ENCODE measurements around the gene RBFOX1.

The RBFOX1 gene

DNA sequence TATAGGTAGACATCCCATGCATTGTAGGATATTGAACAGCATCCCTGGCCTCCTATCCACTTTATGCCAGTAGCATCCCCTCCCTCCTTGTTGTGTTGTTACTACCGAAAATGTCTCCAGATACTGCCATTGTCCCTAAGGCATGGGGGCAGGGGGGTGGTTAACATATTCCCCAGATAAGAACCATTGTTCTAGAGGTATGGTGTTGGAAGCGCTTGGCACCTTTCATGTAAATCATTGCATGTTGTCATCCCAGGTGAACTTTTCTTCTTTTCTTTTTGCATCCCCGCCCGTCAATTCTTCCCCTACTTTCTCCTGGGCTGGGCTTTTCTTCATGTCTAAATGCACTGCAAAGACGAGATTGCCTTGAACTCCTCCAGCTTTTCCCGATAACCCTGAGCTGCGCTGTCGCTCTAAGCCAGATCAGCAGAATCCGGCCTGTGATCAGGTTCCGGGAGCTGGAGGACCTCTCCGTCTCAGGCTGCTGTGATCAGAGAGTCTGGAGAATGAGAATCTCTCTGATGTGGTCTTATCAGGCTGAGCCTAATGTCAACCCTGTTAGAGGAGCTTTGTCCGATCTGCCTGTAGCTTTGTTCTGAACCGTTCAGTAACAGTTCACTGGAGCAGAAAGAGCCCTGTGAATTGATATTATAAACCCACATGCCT is 76.2 kb downstream of the RBFOX1 start:
- no peak overlapping the region for H3K4me3 ChIP-seq (ENCODE audit: extremely low read depth, insufficient read depth, low read length, poor library complexity, severe bottlenecking)
- WGBS, 2 experiments (ENCODE audit: insufficient coverage in 2 of 2) = 75% methylated on average over 9 to 10 of the region's 13 CpGs
- no peaks in the 10 kb centered on the region for H3K36me3 ChIP-seq (ENCODE audit: control insufficient read depth, insufficient read depth, low read length)
- no peaks in the 10 kb centered on the region for H3K4me1 ChIP-seq (ENCODE audit: control insufficient read depth, insufficient read depth, low read length, poor library complexity, severe bottlenecking)
- no peak overlapping the region for H3K27ac ChIP-seq (ENCODE audit: low read depth, low read length, severe bottlenecking)
- H3K9me3 ChIP-seq (ENCODE audit: control insufficient read depth, low read length) = no peaks in the 10 kb centered on the region

- Histone ChIP-seq H3K36me3 (ENCODE audit: control insufficient read depth, insufficient read depth, low read length) (no peaks in the 10 kb centered on the region), H3K4me1 (ENCODE audit: control insufficient read depth, insufficient read depth, low read length, poor library complexity, severe bottlenecking) (no peaks in the 10 kb centered on the region), H3K9me3 (ENCODE audit: control insufficient read depth, low read length) (no peaks in the 10 kb centered on the region), H3K27ac (ENCODE audit: low read depth, low read length, severe bottlenecking) (no peak overlapping the region), H3K4me3 (ENCODE audit: extremely low read depth, insufficient read depth, low read length, poor library complexity, severe bottlenecking) (no peak overlapping the region)
- 52 to 60% methylated on average over 8 to 9 of the region's 9 CpGs for WGBS, 2 experiments (ENCODE audit: insufficient coverage in 2 of 2)
Observed at GRCh38 chr16:7419441-7419840, 86.8 kb downstream of the RBFOX1 start.

GRCh38 chr16:7420079-7420478 is 87.4 kb downstream of the RBFOX1 start:
- Histone ChIP-seq H3K4me1 (ENCODE audit: control insufficient read depth, insufficient read depth, low read length, poor library complexity, severe bottlenecking) (no peaks in the 10 kb centered on the region), H3K27ac (ENCODE audit: low read depth, low read length, severe bottlenecking) (no peak overlapping the region)

GRCh38 chr16:7420843-7421242 is 88.2 kb downstream of the RBFOX1 start:
- H3K27ac ChIP-seq (ENCODE audit: low read depth, low read length, severe bottlenecking) = no peak overlapping the region
- no peaks in the 10 kb centered on the region for H3K4me1 ChIP-seq (ENCODE audit: control insufficient read depth, insufficient read depth, low read length, poor library complexity, severe bottlenecking)
- no peaks in the 10 kb centered on the region for H3K36me3 ChIP-seq (ENCODE audit: control insufficient read depth, insufficient read depth, low read length)
- H3K4me3 ChIP-seq (ENCODE audit: extremely low read depth, insufficient read depth, low read length, poor library complexity, severe bottlenecking) = no peak overlapping the region
- no peaks in the 10 kb centered on the region for H3K9me3 ChIP-seq (ENCODE audit: control insufficient read depth, low read length)
- WGBS, 2 experiments (ENCODE audit: insufficient coverage in 2 of 2) = 83 to 100% methylated on average over 1 of the region's 6 CpGs

More at GRCh38 chr16:7420079-7420478, 87.4 kb downstream of the RBFOX1 start:
- H3K4me3 ChIP-seq (ENCODE audit: extremely low read depth, insufficient read depth, low read length, poor library complexity, severe bottlenecking) = no peak overlapping the region
- no peaks in the 10 kb centered on the region for H3K9me3 ChIP-seq (ENCODE audit: control insufficient read depth, low read length)
- 78 to 100% methylated on average over 1 to 6 of the region's 6 CpGs for WGBS, 2 experiments (ENCODE audit: insufficient coverage in 2 of 2)
- no peaks in the 10 kb centered on the region for H3K36me3 ChIP-seq (ENCODE audit: control insufficient read depth, insufficient read depth, low read length)

DNA sequence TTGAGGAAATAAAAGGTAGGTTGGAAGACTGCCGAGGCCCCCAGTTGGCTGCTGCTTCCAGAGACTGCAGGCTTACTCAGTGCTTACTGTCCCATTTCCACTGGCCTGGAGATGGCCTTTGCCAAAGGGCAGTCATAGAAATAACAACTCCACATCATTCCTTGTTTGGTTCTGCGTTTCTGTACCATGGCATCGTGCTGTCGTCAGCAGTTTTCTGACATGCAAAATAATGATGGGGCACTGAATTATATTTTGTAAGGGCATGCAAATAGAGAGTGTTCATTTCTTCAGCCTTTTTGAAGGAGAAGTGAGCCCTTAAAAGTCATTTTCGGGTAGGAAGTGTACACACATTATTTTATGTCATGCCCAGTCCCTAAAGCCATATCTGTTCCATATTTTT is 88.9 kb downstream of the RBFOX1 start:
- H3K36me3 ChIP-seq (ENCODE audit: control insufficient read depth, insufficient read depth, low read length) = no peaks in the 10 kb centered on the region
- no peak overlapping the region for H3K27ac ChIP-seq (ENCODE audit: low read depth, low read length, severe bottlenecking)
- no peaks in the 10 kb centered on the region for H3K9me3 ChIP-seq (ENCODE audit: control insufficient read depth, low read length)
- no peak overlapping the region for H3K4me3 ChIP-seq (ENCODE audit: extremely low read depth, insufficient read depth, low read length, poor library complexity, severe bottlenecking)
- WGBS, 2 experiments (ENCODE audit: insufficient coverage in 2 of 2) = 85 to 100% methylated on average over 1 to 4 of the region's 5 CpGs
- no peaks in the 10 kb centered on the region for H3K4me1 ChIP-seq (ENCODE audit: control insufficient read depth, insufficient read depth, low read length, poor library complexity, severe bottlenecking)

GRCh38 chr16:7422036-7422888 is 89.6 kb downstream of the RBFOX1 start:
- H3K9me3 ChIP-seq (ENCODE audit: control insufficient read depth, low read length) = no peaks in the 10 kb centered on the region
- H3K4me1 ChIP-seq (ENCODE audit: control insufficient read depth, insufficient read depth, low read length, poor library complexity, severe bottlenecking) = no peaks in the 10 kb centered on the region
- 94 to 97% methylated on average over 16 to 18 of the region's 21 CpGs for WGBS, 2 experiments (ENCODE audit: insufficient coverage in 2 of 2)

DNA sequence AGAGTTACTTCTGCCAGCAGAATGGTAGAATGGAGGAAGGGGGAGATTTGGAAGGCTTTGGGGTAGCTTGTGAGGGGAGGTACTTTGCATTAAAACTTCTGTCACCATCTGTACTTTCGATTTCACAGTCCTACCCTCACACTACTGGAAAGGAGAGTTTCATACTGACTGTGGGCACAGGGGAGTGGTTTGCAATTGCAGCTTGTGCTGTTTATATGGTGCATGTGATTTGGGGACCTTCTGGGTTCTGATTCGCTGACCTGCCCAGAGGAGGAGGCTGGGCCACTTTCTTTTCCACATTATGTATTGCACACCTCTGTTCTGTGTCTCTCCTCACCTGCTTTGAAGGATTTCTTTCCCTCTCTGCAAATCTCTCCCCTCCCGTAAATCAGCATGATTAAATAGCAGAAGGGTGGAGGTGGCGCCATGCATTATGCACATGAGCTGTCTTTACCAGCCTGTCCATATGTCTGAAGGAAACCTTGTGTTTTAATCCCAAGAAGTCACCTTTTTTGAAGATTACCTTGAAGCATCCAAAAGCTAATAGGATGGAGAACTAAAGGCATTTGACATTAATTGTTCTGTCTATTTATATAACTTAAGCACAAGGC is 90.9 kb downstream of the RBFOX1 start:
- WGBS, 2 experiments (ENCODE audit: insufficient coverage in 2 of 2) = 100% methylated on average over 1 of the region's 4 CpGs
- H3K4me1 ChIP-seq (ENCODE audit: control insufficient read depth, insufficient read depth, low read length, poor library complexity, severe bottlenecking) = no peaks in the 10 kb centered on the region

More at GRCh38 chr16:7422036-7422888, 89.6 kb downstream of the RBFOX1 start:
- H3K36me3 ChIP-seq (ENCODE audit: control insufficient read depth, insufficient read depth, low read length) = no peaks in the 10 kb centered on the region
- no peak overlapping the region for H3K4me3 ChIP-seq (ENCODE audit: extremely low read depth, insufficient read depth, low read length, poor library complexity, severe bottlenecking)
- H3K27ac ChIP-seq (ENCODE audit: low read depth, low read length, severe bottlenecking) = no peak overlapping the region

DNA sequence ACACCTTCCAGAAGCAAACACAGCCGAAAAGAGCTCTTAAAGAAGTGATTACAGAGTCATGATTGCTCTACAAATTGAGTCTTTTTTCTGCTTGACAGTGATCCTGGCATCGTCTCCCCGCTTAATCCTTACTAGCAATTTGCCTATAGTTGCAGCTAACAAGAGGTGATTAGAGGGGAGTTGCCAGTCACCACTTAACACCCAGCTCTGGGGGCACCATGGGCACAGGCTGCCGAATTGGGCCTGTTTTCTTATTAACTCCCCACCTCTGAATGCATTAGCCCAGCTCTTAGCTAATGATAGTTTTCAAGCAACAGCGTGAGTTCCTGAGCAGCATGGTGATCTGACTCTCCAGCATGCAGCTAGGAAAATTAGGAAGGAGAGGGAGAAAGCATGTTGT is 93.5 kb downstream of the RBFOX1 start:
- Histone ChIP-seq H3K9me3 (ENCODE audit: control insufficient read depth, low read length) (no peaks in the 10 kb centered on the region), H3K27ac (ENCODE audit: low read depth, low read length, severe bottlenecking) (no peak overlapping the region), H3K4me3 (ENCODE audit: extremely low read depth, insufficient read depth, low read length, poor library complexity, severe bottlenecking) (no peak overlapping the region), H3K4me1 (ENCODE audit: control insufficient read depth, insufficient read depth, low read length, poor library complexity, severe bottlenecking) (no peaks in the 10 kb centered on the region), H3K36me3 (ENCODE audit: control insufficient read depth, insufficient read depth, low read length) (no peaks in the 10 kb centered on the region)
- 86 to 100% methylated on average over 2 to 5 of the region's 5 CpGs for WGBS, 2 experiments (ENCODE audit: insufficient coverage in 2 of 2)

More for the DNA sequence above, 90.9 kb downstream of the RBFOX1 start:
- no peak overlapping the region for H3K4me3 ChIP-seq (ENCODE audit: extremely low read depth, insufficient read depth, low read length, poor library complexity, severe bottlenecking)
- H3K36me3 ChIP-seq (ENCODE audit: control insufficient read depth, insufficient read depth, low read length) = no peaks in the 10 kb centered on the region
- no peaks in the 10 kb centered on the region for H3K9me3 ChIP-seq (ENCODE audit: control insufficient read depth, low read length)
- H3K27ac ChIP-seq (ENCODE audit: low read depth, low read length, severe bottlenecking) = no peak overlapping the region

- H3K4me3 ChIP-seq (ENCODE audit: extremely low read depth, insufficient read depth, low read length, poor library complexity, severe bottlenecking) = no peak overlapping the region
- H3K27ac ChIP-seq (ENCODE audit: low read depth, low read length, severe bottlenecking) = no peak overlapping the region
- WGBS, 2 experiments (ENCODE audit: insufficient coverage in 2 of 2) = 100% methylated on average over 1 of the region's 2 CpGs; no CpG with 5 or more reads in 1 of the 2 experiments
- H3K9me3 ChIP-seq (ENCODE audit: control insufficient read depth, low read length) = no peaks in the 10 kb centered on the region
- H3K4me1 ChIP-seq (ENCODE audit: control insufficient read depth, insufficient read depth, low read length, poor library complexity, severe bottlenecking) = no peaks in the 10 kb centered on the region
- H3K36me3 ChIP-seq (ENCODE audit: control insufficient read depth, insufficient read depth, low read length) = no peaks in the 10 kb centered on the region
Observed at GRCh38 chr16:7431723-7432122, 99.1 kb downstream of the RBFOX1 start.

GRCh38 chr16:7436306-7436705 is 103.7 kb downstream of the RBFOX1 start:
- Histone ChIP-seq H3K36me3 (ENCODE audit: control insufficient read depth, insufficient read depth, low read length) (no peaks in the 10 kb centered on the region), H3K4me1 (ENCODE audit: control insufficient read depth, insufficient read depth, low read length, poor library complexity, severe bottlenecking) (peaks cover 2% of the 10 kb centered on the region), H3K27ac (ENCODE audit: low read depth, low read length, severe bottlenecking) (no peak overlapping the region), H3K9me3 (ENCODE audit: control insufficient read depth, low read length) (no peaks in the 10 kb centered on the region), H3K4me3 (ENCODE audit: extremely low read depth, insufficient read depth, low read length, poor library complexity, severe bottlenecking) (no peak overlapping the region)
- WGBS, 2 experiments (ENCODE audit: insufficient coverage in 2 of 2) = 82 to 91% methylated on average over 4 to 5 of the region's 5 CpGs
